Vein endothelial cell (primary cell): ENCODE data around the gene NHLRC4. TPM values are rescaled to one million over a fixed set of nuclear protein-coding genes. Genes with fewer than 3 reads are reported as not detected.

Source experiments
- small RNA-seq: library from RNA; depleted of rRNA; stranded (forward); fragments of <200 nt; gene quantifications from one replicate; pipeline ENCODE3, GENCODE V24; 2012
- total RNA-seq: library from RNA; depleted of rRNA; stranded (reverse); fragments of >200 nt; gene quantifications from 2 replicates; pipeline ENCODE4 v1.2.3, GENCODE V29; 2012

Gene NHLRC4
- 2.4 and 2.9 TPM in 2 replicates for total RNA-seq

DNA sequence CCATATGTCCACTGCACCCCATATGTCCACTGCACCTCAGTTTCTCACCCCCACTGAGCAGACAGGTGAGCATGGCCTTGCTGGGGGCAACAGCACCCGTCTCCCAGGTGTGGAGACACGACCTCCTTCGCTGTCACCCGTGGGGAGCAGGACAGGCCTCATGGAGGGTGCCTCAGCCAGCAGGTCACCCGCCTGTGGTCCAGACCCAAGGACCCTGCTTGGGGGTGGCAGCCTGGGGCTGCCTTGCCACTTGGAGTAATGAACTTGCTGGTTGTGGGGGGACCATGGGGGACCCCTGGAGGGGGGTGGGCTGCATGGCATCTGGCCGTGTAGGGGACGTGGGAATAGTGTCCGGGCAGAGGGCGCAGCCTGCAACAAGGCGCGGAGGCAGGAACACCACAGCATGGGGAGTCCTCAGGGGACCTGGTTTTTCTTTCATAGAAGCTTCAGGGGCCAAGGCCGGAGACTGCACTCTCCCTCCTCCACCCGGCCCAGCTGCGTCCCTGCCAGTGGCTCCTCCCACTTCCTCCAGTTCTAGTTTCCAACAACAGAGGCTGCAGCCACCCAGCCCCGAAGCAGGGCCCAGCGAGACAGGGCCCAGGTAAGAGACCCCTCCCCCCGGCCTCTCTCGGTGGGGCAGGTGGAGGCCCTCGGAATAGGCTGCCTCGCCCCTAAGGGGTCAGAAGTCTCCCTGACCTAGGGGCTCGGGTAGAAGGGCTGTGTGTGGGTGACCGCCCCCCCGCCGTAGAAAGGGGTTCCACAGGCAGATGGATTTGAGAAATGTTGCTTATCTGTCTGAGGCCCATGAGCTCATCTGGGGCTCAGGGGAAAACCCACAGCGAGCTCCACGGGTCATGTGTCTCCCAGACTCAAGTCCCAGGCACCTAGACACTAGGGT is at the start of gene NHLRC4:
Gene NHLRC4, plus strand, starts transcription at position 531 of the 898 bp plus-strand sequence. CDS start 1,043 bp downstream, outside the sequence.

GRCh38 chr16:527015-527903 is 39.5 kb upstream of the NHLRC4 start, which contains the start of gene CAPN15:
Gene CAPN15 (plus strand): TSS chr16:527712. CDS start chr16:546839, 19,127 bp downstream.

GRCh38 chr16:560204-560700 is 6.6 kb upstream of the NHLRC4 start, which contains the start of gene PRR35:
Gene PRR35 (plus strand): TSS chr16:560394. CDS start chr16:563295, 2,901 bp downstream.

DNA sequence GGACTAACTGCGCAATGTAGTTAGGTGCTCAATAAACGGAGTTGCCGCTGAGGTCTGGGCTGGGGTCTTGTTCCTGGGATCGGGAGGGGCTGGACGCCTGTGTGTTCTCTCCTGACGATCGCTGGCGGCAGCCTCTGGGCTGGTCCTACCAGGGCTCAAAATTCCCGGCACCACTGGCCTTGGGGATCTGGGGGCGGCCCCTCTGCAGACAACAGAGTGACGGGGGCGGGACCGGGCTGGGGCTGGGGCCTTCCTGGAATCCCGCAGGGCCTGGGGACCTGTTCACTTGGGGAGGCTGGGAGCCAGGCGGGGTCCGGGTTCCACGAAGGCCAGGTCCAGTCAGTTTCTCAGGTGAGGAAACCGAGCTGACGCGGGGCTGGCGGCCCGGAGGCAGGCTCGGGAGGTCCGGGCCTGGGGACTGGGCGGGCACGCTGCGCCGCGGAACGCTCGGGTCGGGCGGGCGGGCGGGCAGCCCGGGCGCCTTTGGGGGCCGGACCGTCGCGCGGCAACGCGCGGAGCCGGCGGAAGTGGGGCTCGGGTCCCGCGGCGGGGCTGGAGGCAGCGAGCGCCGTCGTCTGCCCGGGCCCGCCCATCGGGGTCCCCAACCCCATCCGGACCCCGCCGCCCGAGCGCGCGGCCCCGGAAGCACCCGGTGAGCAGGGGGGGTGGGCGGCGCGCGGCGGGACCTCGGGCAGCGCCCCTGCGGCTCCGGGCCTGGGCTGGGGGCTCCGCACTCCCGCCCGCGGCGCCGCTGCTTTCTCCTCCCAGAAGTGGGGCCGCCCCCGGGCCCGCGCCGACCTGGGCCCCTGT is 2.8 kb downstream of the NHLRC4 start, which contains the start of gene PIGQ:
Gene PIGQ, plus strand, starts transcription at position 524 of the 810 bp plus-strand sequence. CDS start 4,107 bp downstream, outside the sequence.

DNA sequence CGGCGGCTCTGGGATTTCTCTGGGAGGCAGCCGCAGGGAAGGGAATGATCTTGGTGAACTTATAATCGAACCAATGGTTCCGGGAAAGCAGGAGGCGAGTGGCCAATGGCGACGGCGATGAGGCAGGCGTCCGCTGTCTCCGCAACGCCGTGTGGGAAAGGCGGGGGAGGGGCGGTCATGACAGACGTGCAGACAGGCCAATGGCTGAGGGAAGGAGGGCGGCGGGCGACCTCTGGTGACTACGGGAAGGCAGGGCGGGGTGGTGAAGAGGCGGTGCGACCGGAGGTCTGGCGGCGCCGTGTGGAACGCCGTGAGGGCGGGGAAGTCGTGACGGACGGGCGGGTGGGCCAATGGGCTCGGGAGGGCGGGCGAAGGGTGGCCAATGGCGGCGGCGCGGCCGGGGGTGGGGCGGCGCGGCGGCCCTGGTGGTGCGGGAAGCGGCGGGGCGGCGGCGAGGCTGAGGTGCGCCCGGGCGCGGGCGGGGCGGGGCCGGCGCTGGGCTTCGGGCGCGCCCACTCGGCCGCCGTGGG is 22.9 kb downstream of the NHLRC4 start, which contains the start of gene RAB40C:
Gene RAB40C, plus strand, starts transcription at position 409 of the 530 bp plus-strand sequence. CDS start 226 bp downstream, outside the sequence.

Small RNA genes within 50 kb of the gene (small RNA-seq; reads per million reads assigned to genes)
- gene MIR3176 (0.13 reads per million), gene MIR5587 (0.40 reads per million, percentile 21 among the genes with 10 or more reads in this experiment), gene Z98883.1 (not detected)

Other genes starting within 250 kb of the NHLRC4 start
- gene AXIN1, start 214.3 kb upstream of the NHLRC4 start, total RNA-seq, result 23.2 and 25.1 TPM in 2 replicates
- 91.2 and 127 TPM in 2 replicates for gene MRPL28, start 196.5 kb upstream of the NHLRC4 start, total RNA-seq
- 84.4 and 129 TPM in 2 replicates for gene PGAP6, start 185.0 kb upstream of the NHLRC4 start, total RNA-seq
- 99.6 and 146 TPM in 2 replicates for gene NME4, start 169.8 kb upstream of the NHLRC4 start, total RNA-seq
- gene DECR2, start 165.1 kb upstream of the NHLRC4 start, total RNA-seq, result 19.0 and 21.2 TPM in 2 replicates
- gene RAB11FIP3, start 141.4 kb upstream of the NHLRC4 start, total RNA-seq, result 27.4 and 37.9 TPM in 2 replicates
- gene CAPN15, start 39.3 kb upstream of the NHLRC4 start, total RNA-seq, result 56.2 and 61.2 TPM in 2 replicates
- not detected in 2 replicates for gene PRR35, start 6.6 kb upstream of the NHLRC4 start, total RNA-seq
- gene PIGQ, start 3.0 kb downstream of the NHLRC4 start, total RNA-seq, result 28.4 and 45.1 TPM in 2 replicates
- gene RAB40C, start 23.1 kb downstream of the NHLRC4 start, total RNA-seq, result 15.0 and 17.0 TPM in 2 replicates
- gene WFIKKN1, start 64.0 kb downstream of the NHLRC4 start, total RNA-seq, result under 0.01 and 0.19 TPM in 2 replicates
- gene METTL26, start 69.3 kb downstream of the NHLRC4 start, total RNA-seq, result 90.8 and 142 TPM in 2 replicates
- gene MCRIP2, start 74.8 kb downstream of the NHLRC4 start, total RNA-seq, result 14.0 and 20.9 TPM in 2 replicates
- 15.9 and 18.6 TPM in 2 replicates for gene WDR90, start 82.4 kb downstream of the NHLRC4 start, total RNA-seq
- 44.6 and 53.2 TPM in 2 replicates for gene RHOT2, start 101.1 kb downstream of the NHLRC4 start, total RNA-seq
- 0.38 and 0.65 TPM in 2 replicates for gene RHBDL1, start 108.7 kb downstream of the NHLRC4 start, total RNA-seq
- gene STUB1, start 113.4 kb downstream of the NHLRC4 start, total RNA-seq, result 115 and 135 TPM in 2 replicates
- gene JMJD8, start 117.3 kb downstream of the NHLRC4 start, total RNA-seq, result 39.8 and 63.7 TPM in 2 replicates
- 8.5 and 9.5 TPM in 2 replicates for gene WDR24, start 123.4 kb downstream of the NHLRC4 start, total RNA-seq
- under 0.01 and 0.29 TPM in 2 replicates for gene FBXL16, start 138.8 kb downstream of the NHLRC4 start, total RNA-seq
- 22.2 and 35.3 TPM in 2 replicates for gene METRN, start 148.1 kb downstream of the NHLRC4 start, total RNA-seq
- 23.1 and 33.6 TPM in 2 replicates for gene ANTKMT, start 154.1 kb downstream of the NHLRC4 start, total RNA-seq
- 1.3 and 1.6 TPM in 2 replicates for gene CCDC78, start 159.4 kb downstream of the NHLRC4 start, total RNA-seq
- 9.7 and 13.4 TPM in 2 replicates for gene HAGHL, start 160.1 kb downstream of the NHLRC4 start, total RNA-seq
- 36.8 and 40.5 TPM in 2 replicates for gene CIAO3, start 174.0 kb downstream of the NHLRC4 start, total RNA-seq
- gene MSLN, start 193.7 kb downstream of the NHLRC4 start, total RNA-seq, result not detected in 2 replicates
- 51.9 and 52.7 TPM in 2 replicates for gene RPUSD1, start 221.4 kb downstream of the NHLRC4 start, total RNA-seq
- 15.0 and 20.4 TPM in 2 replicates for gene CHTF18, start 221.6 kb downstream of the NHLRC4 start, total RNA-seq
- gene GNG13, start 233.7 kb downstream of the NHLRC4 start, total RNA-seq, result not detected in 2 replicates